Upper lobe of left lung (tissue), 4 donors: ENCODE data around the gene MXRA7.

ENCODE experiments used
- CTCF ChIP-seq, 6 experiments: fragments of 450-650 bp in 4 of 6; fragments of 200-600 bp in 2 of 6; sonication (generic) in 2 of 6; IDR thresholded peaks; one replicate each; pipeline ENCODE4 v1.5.1; 2016 to 2019; ENCODE audit warnings: antibody characterized with exemption in 6 of 6
- POLR2A ChIP-seq, 4 donors: fragments of 450-650 bp; IDR thresholded peaks; one replicate each; pipeline ENCODE4 v1.5.1; 2016 to 2017; ENCODE audit warnings: antibody characterized with exemption in 4 of 4, mild to moderate bottlenecking in 2 of 4
- POLR2AphosphoS5 ChIP-seq, 2 donors: sonication (generic); formaldehyde crosslinking; IDR thresholded peaks; one replicate each; pipeline ENCODE4 v1.5.1; 2017; ENCODE audit warnings: antibody characterized with exemption in 2 of 2

GRCh38 chr17:76755285-76755684 lies 44.5 kb upstream of the MXRA7 start:
- TF ChIP-seq POLR2AphosphoS5 (IDR thresholded peaks at IDR 0.05) (no peak), CTCF (IDR thresholded peaks at IDR 0.05) (no peak), POLR2A (IDR thresholded peaks at IDR 0.05) (no peak)
